HG03095 (cell line): ENCODE results near the gene PINLYP.
A peak's percentile ranks its signal among the peaks of the same experiment; 100 is the strongest.
"Not testable (repeated sequence)": the region's sequence is repeated elsewhere in the genome, so short reads cannot be mapped to it uniquely, and the experiment has no call there.

Experiments used
- ATAC-seq: cut with Tn5 transposase; IDR thresholded peaks from one replicate; pipeline ENCODE4 v1.9.1; 2021; ENCODE audit warnings: moderate library complexity; ENCODE audit not compliant: unreplicated experiment

The PINLYP gene

GRCh38 chr19:43578787-43579186 is 3.2 kb downstream of the PINLYP start:
- no peak for ATAC-seq

- no peak for ATAC-seq
Observed at GRCh38 chr19:43581467-43581866, 5.9 kb downstream of the PINLYP start.

- ATAC-seq = no peak
Observed at GRCh38 chr19:43582495-43582894, 6.9 kb downstream of the PINLYP start.

- ATAC-seq = no peak
Observed at GRCh38 chr19:43584484-43584883, 8.9 kb downstream of the PINLYP start.

- ATAC-seq = no peak
Observed at GRCh38 chr19:43586346-43586745, 10.7 kb downstream of the PINLYP start.

GRCh38 chr19:43587029-43587428 is 11.4 kb downstream of the PINLYP start:
- ATAC-seq = not testable (repeated sequence)

- no peak for ATAC-seq
Observed at GRCh38 chr19:43589277-43589676, 13.7 kb downstream of the PINLYP start.

GRCh38 chr19:43589678-43590077 is 14.1 kb downstream of the PINLYP start:
- ATAC-seq = no peak

GRCh38 chr19:43591904-43592772 is 16.5 kb downstream of the PINLYP start:
- no peak for ATAC-seq

GRCh38 chr19:43592800-43593350 is 17.3 kb downstream of the PINLYP start:
- no peak for ATAC-seq

- ATAC-seq = no peak
Observed at GRCh38 chr19:43594081-43594697, 18.6 kb downstream of the PINLYP start.

- ATAC-seq = no peak
Observed at GRCh38 chr19:43594710-43595604, 19.4 kb downstream of the PINLYP start.

- ATAC-seq = no peak
Observed at GRCh38 chr19:43595605-43595998, 20.0 kb downstream of the PINLYP start.

- ATAC-seq = peak; percentile 68
Observed at GRCh38 chr19:43595999-43596841, 20.6 kb downstream of the PINLYP start, which contains the start of the genes IRGQ and ZNF576. IRGQ (minus strand) TSS chr19:43596134; CDS start chr19:43595338, 796 bp downstream. ZNF576 (plus strand) TSS chr19:43596595; CDS start chr19:43597109, 514 bp downstream.

- no peak for ATAC-seq
Observed at GRCh38 chr19:43596842-43597461, 21.4 kb downstream of the PINLYP start.

- ATAC-seq = no peak
Observed at GRCh38 chr19:43597876-43598275, 22.3 kb downstream of the PINLYP start.

- ATAC-seq = no peak
Observed at GRCh38 chr19:43598445-43599240, 23.0 kb downstream of the PINLYP start.

- ATAC-seq = no peak
Observed at GRCh38 chr19:43599635-43600295, 24.2 kb downstream of the PINLYP start.
